HEK293 (cell line): ENCODE data around the gene PDRG1.

ENCODE experiments used
- CTCF ChIA-PET: fragments of 350-600 bp; formaldehyde crosslinking; extraction: SDS; loops from one replicate; lab custom pipeline; 2021; ENCODE audit warnings: antibody characterized with exemption; lab: Yijun Ruan, JAX
- POLR2A ChIA-PET: fragments of 300-600 bp; formaldehyde crosslinking; extraction: SDS; loops from one replicate; lab custom pipeline; 2020; ENCODE audit warnings: antibody characterized with exemption, inconsistent platforms; lab: Yijun Ruan, JAX
- H3K27ac ChIP-seq: fragments of 200-500 bp; sonication (Bioruptor generic); 2 replicates; pipeline ENCODE4 v1.5.1; 2014; ENCODE audit warnings: low read depth, low read length, control low read depth, inconsistent platforms; ENCODE audit errors: extremely low read depth
- H3K36me3 ChIP-seq, 2 experiments: fragments of 200-500 bp in 1 of 2; sonication (Bioruptor generic) in 1 of 2; 1 replicate in 1 of 2; 2 replicates in 1 of 2; pipeline ENCODE4 v1.5.1; 2014 to 2017; ENCODE audit warnings: inconsistent platforms in 2 of 2, low read length in 2 of 2; ENCODE audit not compliant: control insufficient read depth in 2 of 2, insufficient read depth in 1 of 2
- H3K4me1 ChIP-seq: fragments of 200-500 bp; sonication (Bioruptor generic); 2 replicates; pipeline ENCODE4 v1.5.1; 2014; ENCODE audit warnings: mild to moderate bottlenecking, low read length, inconsistent platforms; ENCODE audit not compliant: control insufficient read depth, insufficient read depth
- H3K4me3 ChIP-seq: 2 replicates; pipeline ENCODE4 v1.5.1; 2011; ENCODE audit warnings: low read depth, mild to moderate bottlenecking, control low read depth, low read length, moderate library complexity
- H3K9me3 ChIP-seq: fragments of 200-500 bp; sonication (Bioruptor generic); 2 replicates; pipeline ENCODE4 v1.5.1; 2014; ENCODE audit warnings: low read depth, low read length, inconsistent platforms; ENCODE audit not compliant: control insufficient read depth, insufficient read depth
- EGR2 ChIP-seq: fragments of 450-650 bp; formaldehyde crosslinking; IDR thresholded peaks from 2 replicates; pipeline ENCODE4 v1.5.1; 2016; ENCODE audit warnings: low read depth, missing biosample characterization, missing genetic modification characterization
- GFI1B ChIP-seq: fragments of 450-650 bp; formaldehyde crosslinking; IDR thresholded peaks from 2 replicates; pipeline ENCODE4 v1.5.1; 2016; ENCODE audit warnings: missing biosample characterization, missing genetic modification characterization
- KLF8 ChIP-seq: fragments of 450-650 bp; formaldehyde crosslinking; IDR thresholded peaks from 2 replicates; pipeline ENCODE4 v1.5.1; 2016; ENCODE audit warnings: missing biosample characterization, missing genetic modification characterization
- ZFHX2 ChIP-seq: fragments of 450-650 bp; formaldehyde crosslinking; conservative IDR thresholded peaks from 2 replicates; pipeline ENCODE4 v1.5.1; 2016; ENCODE audit warnings: missing biosample characterization, missing genetic modification characterization
- ZFP69B ChIP-seq: fragments of 450-650 bp; formaldehyde crosslinking; IDR thresholded peaks from 2 replicates; pipeline ENCODE4 v1.5.1; 2016; ENCODE audit warnings: missing biosample characterization, missing genetic modification characterization
- ZIC2 ChIP-seq: fragments of 450-650 bp; formaldehyde crosslinking; IDR thresholded peaks from 2 replicates; pipeline ENCODE4 v1.5.1; 2016; ENCODE audit warnings: missing biosample characterization, missing genetic modification characterization
- ZNF366 ChIP-seq: fragments of 450-650 bp; formaldehyde crosslinking; conservative IDR thresholded peaks from 2 replicates; pipeline ENCODE4 v1.5.1; 2016; ENCODE audit warnings: missing biosample characterization, missing genetic modification characterization
- ZNF677 ChIP-seq: fragments of 450-650 bp; IDR thresholded peaks from 2 replicates; pipeline ENCODE4 v1.5.0; 2018; ENCODE audit warnings: missing biosample characterization, mild to moderate bottlenecking, missing genetic modification characterization, moderate library complexity
- ZNF785 ChIP-seq: fragments of 450-650 bp; formaldehyde crosslinking; IDR thresholded peaks from 2 replicates; pipeline ENCODE4 v1.5.1; 2016; ENCODE audit warnings: missing biosample characterization, missing genetic modification characterization
- ZNF830 ChIP-seq: fragments of 450-650 bp; IDR thresholded peaks from 2 replicates; pipeline ENCODE4 v1.5.0; 2018; ENCODE audit warnings: missing biosample characterization, missing genetic modification characterization, low read depth, mild to moderate bottlenecking, moderate library complexity
- ZSCAN16 ChIP-seq: fragments of 450-650 bp; formaldehyde crosslinking; IDR thresholded peaks from 2 replicates; pipeline ENCODE4 v1.5.1; 2016; ENCODE audit warnings: missing biosample characterization, missing genetic modification characterization
- ZSCAN23 ChIP-seq: fragments of 450-650 bp; formaldehyde crosslinking; IDR thresholded peaks from 2 replicates; pipeline ENCODE4 v1.5.1; 2016; ENCODE audit warnings: missing biosample characterization, missing genetic modification characterization
- TF ChIP-seq, protein P1 (sequence below): fragments of 450-650 bp; formaldehyde crosslinking; conservative IDR thresholded peaks from 2 replicates; pipeline ENCODE4 v1.5.1; 2016; ENCODE audit warnings: low read depth, missing biosample characterization, missing genetic modification characterization
- TF ChIP-seq, protein P2 (sequence below): fragments of 450-650 bp; formaldehyde crosslinking; IDR thresholded peaks from 2 replicates; pipeline ENCODE4 v1.5.1; 2016; ENCODE audit warnings: missing biosample characterization, missing genetic modification characterization

PDRG1 gene

DNA sequence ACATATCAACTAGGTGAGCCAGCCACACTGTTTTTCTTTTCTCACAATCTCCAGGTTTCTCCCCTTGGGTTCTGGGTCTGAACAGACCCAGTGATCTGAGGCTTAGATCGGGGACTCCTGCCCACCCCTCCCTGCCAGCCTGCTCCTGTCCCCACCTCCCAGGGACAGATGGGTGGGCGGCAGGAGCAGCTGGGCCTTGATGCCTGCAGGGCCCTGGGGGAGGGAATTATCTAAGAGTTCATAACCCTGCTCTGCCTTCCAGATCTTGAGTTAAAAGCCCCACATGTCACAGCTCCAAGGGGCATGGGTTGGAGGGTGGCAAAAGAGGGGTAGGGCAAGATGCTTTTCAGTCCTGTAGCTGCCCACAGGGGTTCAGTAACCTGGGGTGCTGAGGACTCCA lies 10.9 kb upstream of the PDRG1 start:
- no peaks in the 10 kb centered on the region for H3K9me3 ChIP-seq
- TF ChIP-seq ZFHX2 (peak; percentile 43), EGR2 (peak; percentile 27; the same call in 1 of the 2 replicates), ZIC2 (tag by site-specific recombination) (peak; percentile 42; the same call in 1 of the 2 replicates), ZNF677 (no peak)
- TF ChIP-seq, all 188 proteins: peak for 3
- Histone ChIP-seq H3K27ac (no peak overlapping the region), H3K4me3 (no peak overlapping the region), H3K4me1 (no peaks in the 10 kb centered on the region), H3K36me3 (no peaks in the 10 kb centered on the region)
- ChIA-PET POLR2A (interaction anchor here (1.4 kb wide), 1 partner anchor 11 kb away, joined by 7 read pairs; the partner anchor contains the start of gene PDRG1), CTCF (no interaction called here)

DNA sequence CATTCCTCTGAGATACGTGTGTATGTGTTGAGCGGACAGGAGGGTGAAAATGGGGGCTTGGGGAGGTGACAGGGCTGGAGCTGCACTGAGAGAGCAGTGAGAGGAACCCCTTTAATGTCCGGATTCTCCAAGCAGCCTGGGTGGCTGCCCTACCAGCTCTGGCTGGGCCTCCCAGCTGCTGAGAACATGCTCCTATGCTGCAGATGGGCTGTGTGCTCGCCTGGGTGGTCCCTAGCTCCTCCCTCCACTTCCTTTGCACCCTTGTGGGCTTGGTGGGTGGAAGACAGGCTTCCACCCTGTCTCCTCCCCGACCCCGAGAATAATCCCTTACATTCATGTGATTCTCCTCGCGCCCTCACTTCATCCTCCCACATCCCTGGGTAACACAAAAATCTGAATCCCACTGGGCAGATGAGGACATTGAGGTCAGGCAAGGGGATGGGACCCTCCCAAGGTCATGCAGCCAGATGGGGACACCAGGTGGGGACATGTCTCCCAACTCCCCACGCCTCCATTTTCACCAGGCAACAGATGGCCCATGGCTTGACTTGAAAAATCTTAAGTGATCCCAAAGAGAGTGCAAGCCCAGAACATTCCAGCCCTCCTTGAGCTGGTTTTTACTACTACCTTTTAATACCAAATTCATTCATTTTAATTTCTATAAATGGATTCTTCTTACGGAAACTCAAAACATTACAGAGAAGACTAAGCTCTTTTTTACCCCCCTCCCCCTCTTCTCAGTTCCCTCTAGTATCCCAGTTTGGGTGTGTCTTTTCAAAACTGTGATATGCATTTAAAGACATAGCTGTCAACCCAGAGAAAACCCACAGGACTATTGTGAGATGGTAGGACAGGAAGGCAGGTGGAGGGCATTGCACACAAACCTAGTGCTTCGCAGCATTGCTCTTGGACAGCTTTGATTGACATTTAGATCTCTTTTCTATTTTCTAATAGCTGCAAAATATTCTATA lies 5.0 kb upstream of the PDRG1 start:
- TF ChIP-seq ZNF785 (tag by site-specific recombination) (no peak), ZSCAN23 (tag by site-specific recombination) (no peak), ZNF366 (no peak), KLF8 (tag by site-specific recombination) (no peak), ZNF830 (tag by site-specific recombination) (no peak), GFI1B (tag by site-specific recombination) (no peak), ZSCAN16 (tag by site-specific recombination) (no peak), ZFP69B (no peak)
- TF ChIP-seq, protein P1, sequence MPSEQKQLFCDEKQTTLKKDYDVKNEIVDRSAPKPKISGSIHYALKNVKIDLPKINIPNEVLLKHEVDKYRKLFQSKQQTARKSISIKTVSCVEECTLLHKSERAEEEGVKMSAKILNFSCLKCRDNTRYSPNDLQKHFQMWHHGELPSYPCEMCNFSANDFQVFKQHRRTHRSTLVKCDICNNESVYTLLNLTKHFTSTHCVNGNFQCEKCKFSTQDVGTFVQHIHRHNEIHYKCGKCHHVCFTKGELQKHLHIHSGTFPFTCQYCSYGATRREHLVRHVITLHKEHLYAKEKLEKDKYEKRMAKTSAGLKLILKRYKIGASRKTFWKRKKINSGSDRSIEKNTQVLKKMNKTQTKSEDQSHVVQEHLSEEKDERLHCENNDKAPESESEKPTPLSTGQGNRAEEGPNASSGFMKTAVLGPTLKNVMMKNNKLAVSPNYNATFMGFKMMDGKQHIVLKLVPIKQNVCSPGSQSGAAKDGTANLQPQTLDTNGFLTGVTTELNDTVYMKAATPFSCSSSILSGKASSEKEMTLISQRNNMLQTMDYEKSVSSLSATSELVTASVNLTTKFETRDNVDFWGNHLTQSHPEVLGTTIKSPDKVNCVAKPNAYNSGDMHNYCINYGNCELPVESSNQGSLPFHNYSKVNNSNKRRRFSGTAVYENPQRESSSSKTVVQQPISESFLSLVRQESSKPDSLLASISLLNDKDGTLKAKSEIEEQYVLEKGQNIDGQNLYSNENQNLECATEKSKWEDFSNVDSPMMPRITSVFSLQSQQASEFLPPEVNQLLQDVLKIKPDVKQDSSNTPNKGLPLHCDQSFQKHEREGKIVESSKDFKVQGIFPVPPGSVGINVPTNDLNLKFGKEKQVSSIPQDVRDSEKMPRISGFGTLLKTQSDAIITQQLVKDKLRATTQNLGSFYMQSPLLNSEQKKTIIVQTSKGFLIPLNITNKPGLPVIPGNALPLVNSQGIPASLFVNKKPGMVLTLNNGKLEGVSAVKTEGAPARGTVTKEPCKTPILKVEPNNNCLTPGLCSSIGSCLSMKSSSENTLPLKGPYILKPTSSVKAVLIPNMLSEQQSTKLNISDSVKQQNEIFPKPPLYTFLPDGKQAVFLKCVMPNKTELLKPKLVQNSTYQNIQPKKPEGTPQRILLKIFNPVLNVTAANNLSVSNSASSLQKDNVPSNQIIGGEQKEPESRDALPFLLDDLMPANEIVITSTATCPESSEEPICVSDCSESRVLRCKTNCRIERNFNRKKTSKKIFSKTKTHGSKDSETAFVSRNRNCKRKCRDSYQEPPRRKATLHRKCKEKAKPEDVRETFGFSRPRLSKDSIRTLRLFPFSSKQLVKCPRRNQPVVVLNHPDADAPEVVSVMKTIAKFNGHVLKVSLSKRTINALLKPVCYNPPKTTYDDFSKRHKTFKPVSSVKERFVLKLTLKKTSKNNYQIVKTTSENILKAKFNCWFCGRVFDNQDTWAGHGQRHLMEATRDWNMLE, result no peak
- TF ChIP-seq, protein P2, sequence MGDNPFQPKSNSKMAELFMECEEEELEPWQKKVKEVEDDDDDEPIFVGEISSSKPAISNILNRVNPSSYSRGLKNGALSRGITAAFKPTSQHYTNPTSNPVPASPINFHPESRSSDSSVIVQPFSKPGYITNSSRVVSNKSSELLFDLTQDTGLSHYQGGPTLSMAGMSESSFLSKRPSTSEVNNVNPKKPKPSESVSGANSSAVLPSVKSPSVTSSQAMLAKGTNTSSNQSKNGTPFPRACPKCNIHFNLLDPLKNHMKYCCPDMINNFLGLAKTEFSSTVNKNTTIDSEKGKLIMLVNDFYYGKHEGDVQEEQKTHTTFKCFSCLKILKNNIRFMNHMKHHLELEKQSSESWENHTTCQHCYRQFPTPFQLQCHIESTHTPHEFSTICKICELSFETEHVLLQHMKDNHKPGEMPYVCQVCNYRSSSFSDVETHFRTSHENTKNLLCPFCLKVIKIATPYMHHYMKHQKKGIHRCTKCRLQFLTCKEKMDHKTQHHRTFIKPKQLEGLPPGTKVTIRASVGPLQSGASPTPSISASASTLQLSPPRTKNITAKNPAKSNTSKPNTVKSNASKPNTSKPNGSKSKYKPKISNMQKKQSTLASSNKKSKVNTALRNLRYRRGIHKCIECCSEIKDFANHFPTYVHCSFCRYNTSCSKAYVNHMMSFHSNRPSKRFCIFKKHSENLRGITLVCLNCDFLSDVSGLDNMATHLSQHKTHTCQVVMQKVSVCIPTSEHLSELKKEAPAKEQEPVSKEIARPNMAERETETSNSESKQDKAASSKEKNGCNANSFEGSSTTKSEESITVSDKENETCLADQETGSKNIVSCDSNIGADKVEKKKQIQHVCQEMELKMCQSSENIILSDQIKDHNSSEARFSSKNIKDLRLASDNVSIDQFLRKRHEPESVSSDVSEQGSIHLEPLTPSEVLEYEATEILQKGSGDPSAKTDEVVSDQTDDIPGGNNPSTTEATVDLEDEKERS (tag by site-specific recombination), result no peak
- Histone ChIP-seq H3K9me3 (no peaks in the 10 kb centered on the region), H3K4me1 (no peaks in the 10 kb centered on the region), H3K36me3 (no peaks in the 10 kb centered on the region), H3K4me3 (no peak overlapping the region), H3K27ac (no peak overlapping the region)
- POLR2A ChIA-PET, result interaction anchor here (0.6 kb wide), 1 partner anchor 61 kb away, joined by 3 read pairs; no protein-coding TSS in a partner anchor
- CTCF ChIA-PET, result interaction anchor here (0.7 to 1.9 kb wide), 4 partner anchors 50 to 134 kb away, joined by 3 to 12 read pairs (median 3); no protein-coding TSS in a partner anchor
